HG03159 (cell line): ENCODE results near the gene PRRX1.

ENCODE experiments used
- ATAC-seq: cut with Tn5 transposase; IDR thresholded peaks from one replicate; pipeline ENCODE4 v1.9.1; 2021; ENCODE audit warnings: mild to moderate bottlenecking, moderate library complexity; ENCODE audit not compliant: unreplicated experiment

PRRX1 gene

DNA sequence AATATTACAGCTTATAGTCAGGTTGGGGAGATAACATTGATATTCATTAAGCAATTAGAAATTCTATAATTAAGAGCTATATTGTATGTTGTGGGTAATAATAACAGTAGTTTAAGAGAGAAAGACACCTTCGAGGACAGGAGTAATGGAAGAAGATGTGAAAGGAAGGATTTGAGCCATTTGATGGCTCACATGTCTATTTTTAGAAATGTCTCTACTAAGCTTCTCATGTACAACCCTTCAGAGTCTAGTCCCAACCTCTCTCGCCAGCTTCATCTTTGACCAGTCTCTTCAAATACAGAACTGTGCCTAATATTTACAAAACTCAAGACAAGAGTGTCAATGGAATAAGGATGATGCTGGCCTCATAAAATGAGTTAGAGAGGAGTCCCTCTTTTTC lies 95.1 kb downstream of the PRRX1 start:
- ATAC-seq, result no peak

DNA sequence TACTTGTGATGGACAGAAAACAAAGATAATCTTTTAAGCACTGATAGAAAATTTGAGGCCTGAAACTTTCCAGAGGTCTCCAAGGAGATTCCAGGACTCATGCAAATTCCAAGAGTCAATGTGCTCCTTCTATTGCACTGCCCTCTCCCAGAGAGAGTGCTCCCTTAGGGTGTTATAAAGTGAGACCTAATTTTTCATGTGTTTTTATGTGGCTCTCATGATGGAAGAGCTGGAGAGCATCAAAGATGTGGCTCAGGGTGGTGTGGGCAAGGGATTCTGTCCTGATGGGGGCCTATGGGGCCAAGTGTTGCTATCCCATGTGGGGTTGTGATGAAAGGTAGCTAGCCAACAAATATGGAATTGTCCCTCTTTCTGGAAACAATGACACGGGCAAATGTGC lies 101.3 kb downstream of the PRRX1 start:
- no peak for ATAC-seq

DNA sequence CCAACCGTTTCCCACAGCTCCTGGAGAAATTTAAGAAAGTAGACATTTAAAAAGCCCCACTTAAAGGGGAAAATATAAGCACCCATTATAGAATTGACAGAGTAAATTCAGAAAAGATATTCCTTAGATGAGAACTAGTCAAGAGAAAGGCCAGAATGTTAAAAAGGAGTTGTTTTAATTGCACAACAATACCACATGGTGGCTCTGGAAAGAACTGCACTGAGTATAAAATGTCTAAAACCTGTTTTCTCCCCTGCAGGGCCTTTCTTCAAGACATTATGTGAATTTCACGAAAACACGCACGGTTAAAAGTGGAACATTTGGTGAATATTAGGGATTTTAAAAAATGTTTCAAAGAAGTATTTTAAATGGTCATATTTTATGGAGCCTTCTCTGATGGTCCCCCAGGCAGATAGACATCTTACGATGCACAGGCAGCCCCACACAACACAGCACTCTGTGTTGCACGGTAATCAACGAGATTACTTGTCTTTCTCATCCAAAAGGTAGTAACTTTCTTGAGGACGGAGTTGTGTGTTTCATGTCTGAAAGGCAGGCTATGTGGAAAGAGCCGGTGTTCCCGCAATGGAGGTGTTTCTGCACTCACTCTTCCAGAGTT lies 101.9 kb downstream of the PRRX1 start:
- ATAC-seq, result no peak

DNA sequence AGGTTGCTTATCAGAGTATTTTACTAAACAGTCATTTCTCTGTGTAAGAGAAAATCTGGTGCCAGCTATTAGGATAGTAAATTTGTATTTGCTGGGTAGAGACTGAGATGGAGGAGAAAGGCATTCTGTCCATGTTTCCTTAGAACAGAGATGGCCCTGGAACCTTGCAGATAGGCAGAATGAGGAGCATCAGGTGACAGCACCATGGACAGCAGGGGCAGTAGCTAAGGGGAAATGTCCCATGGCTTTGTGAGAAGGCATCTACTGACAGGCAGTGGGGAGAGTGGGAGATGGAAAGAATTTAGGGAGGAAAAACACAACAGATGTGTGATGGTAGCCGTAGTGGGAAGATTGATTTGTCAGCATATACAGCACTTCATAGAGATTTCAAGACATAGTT lies 105.0 kb downstream of the PRRX1 start:
- ATAC-seq, result no peak

DNA sequence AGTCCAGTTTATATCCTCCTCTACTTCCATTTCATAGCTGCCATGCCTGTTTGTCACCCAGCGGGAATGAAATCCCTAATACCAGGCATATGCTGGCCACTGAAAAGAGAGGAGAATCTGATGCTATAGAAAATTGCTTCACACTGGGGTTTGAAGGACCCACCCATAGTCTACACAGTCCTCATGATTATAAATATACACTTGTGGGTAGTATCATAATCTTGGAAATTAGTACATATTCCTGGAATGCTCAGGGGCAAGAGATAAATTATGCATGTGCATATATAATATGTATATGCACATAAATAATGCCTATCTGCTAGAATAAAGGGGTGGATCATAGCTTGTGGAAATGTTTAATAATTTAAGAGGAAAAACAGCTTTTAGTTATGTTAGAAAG lies 105.8 kb downstream of the PRRX1 start:
- no peak for ATAC-seq

DNA sequence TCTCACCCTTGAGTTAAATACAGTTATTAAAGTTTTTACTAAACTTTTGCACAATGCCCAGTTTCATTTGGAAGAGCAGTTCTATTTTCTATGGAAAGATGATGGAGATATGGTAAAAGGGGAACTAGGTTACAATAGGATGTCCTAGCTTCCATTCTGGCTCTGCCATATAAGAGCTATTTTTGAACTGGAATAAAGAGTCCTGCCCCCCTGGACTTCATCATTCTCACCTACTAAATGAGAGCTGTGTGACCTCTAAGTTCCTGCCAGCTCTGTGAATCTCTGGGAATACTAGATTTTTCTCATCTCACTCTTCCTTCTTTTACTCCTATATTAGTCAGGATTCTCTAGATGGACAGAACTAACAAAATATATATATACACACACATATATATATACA lies 106.3 kb downstream of the PRRX1 start:
- ATAC-seq, result no peak

DNA sequence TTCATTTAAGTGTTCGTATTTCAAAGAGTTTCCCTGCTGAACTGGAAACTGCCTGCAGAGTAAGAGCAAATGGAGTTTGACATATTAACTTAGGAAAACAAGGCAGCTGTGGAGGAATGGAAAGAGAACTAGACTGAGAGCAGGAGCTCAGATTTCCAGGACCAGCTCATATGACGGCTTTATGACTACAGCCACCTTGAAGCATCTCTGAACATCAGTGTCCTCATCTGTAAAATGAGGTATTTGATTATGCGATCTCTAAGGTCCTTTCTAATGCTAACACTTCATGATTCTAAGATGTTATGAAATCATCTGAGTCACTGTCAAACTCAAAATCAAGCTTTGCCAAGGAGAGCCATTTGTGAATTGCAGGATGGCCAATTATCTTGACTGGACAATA lies 112.3 kb downstream of the PRRX1 start:
- no peak for ATAC-seq

DNA sequence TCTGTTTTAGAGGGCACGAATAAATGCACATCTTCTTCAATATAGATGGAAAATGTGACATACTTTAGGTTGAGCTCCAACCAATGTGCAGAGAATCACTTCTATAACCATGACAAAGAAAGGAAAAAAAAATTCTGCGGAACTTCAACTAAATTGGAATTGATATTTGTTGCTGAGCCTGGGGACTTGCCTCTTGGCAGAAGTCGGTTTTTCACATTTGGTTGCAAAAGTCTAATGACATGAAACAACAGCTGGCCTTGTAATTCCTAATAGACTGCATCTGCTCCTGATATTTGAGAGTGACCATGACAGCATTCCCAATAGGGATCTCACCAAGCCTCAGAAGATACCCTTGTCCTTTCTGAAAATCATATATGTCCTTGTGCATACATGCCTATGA lies 112.8 kb downstream of the PRRX1 start:
- no peak for ATAC-seq
